ENCODE results near the gene EGFR.
A peak's percentile ranks its signal among the peaks of the same experiment; 100 is the strongest.

Gene EGFR

GRCh38 chr7:55100544-55101327 is 81.9 kb downstream of the EGFR start:
- DNase-seq (ENCODE audit: low read depth, low spot score), result no peak

GRCh38 chr7:55101359-55101758 is 82.5 kb downstream of the EGFR start:
- DNase-seq (ENCODE audit: low read depth, low spot score), result no peak

GRCh38 chr7:55104123-55104522 is 85.3 kb downstream of the EGFR start:
- DNase-seq (ENCODE audit: low read depth, low spot score), result no peak

GRCh38 chr7:55104712-55105433 is 86.1 kb downstream of the EGFR start:
- DNase-seq (ENCODE audit: low read depth, low spot score), result no peak

GRCh38 chr7:55105952-55106351 is 87.1 kb downstream of the EGFR start:
- DNase-seq (ENCODE audit: low read depth, low spot score), result no peak

GRCh38 chr7:55107946-55108345 is 89.1 kb downstream of the EGFR start:
- no peak for DNase-seq (ENCODE audit: low read depth, low spot score)

- no peak for DNase-seq (ENCODE audit: low read depth, low spot score)
Measured at GRCh38 chr7:55108401-55108800, 89.6 kb downstream of the EGFR start.

GRCh38 chr7:55108818-55109217 is 90.0 kb downstream of the EGFR start:
- DNase-seq (ENCODE audit: low read depth, low spot score), result no peak

- DNase-seq (ENCODE audit: low read depth, low spot score), result peak; percentile 33
Measured at GRCh38 chr7:55109404-55110167, 90.8 kb downstream of the EGFR start.

GRCh38 chr7:55110282-55110992 is 91.6 kb downstream of the EGFR start:
- DNase-seq (ENCODE audit: low read depth, low spot score), result no peak

GRCh38 chr7:55110993-55111361 is 92.2 kb downstream of the EGFR start:
- no peak for DNase-seq (ENCODE audit: low read depth, low spot score)

- DNase-seq (ENCODE audit: low read depth, low spot score), result no peak
Measured at GRCh38 chr7:55112056-55112455, 93.2 kb downstream of the EGFR start.

- no peak for DNase-seq (ENCODE audit: low read depth, low spot score)
Measured at GRCh38 chr7:55113760-55114540, 95.1 kb downstream of the EGFR start.

- DNase-seq (ENCODE audit: low read depth, low spot score), result no peak
Measured at GRCh38 chr7:55117286-55117685, 98.5 kb downstream of the EGFR start.

- DNase-seq (ENCODE audit: low read depth, low spot score), result no peak
Measured at GRCh38 chr7:55118426-55118825, 99.6 kb downstream of the EGFR start.

GRCh38 chr7:55119571-55119970 is 100.8 kb downstream of the EGFR start:
- no peak for DNase-seq (ENCODE audit: low read depth, low spot score)

- DNase-seq (ENCODE audit: low read depth, low spot score), result no peak
Measured at GRCh38 chr7:55120074-55120473, 101.3 kb downstream of the EGFR start.

GRCh38 chr7:55120501-55121198 is 101.8 kb downstream of the EGFR start:
- no peak for DNase-seq (ENCODE audit: low read depth, low spot score)

- DNase-seq (ENCODE audit: low read depth, low spot score), result no peak
Measured at GRCh38 chr7:55121249-55121648, 102.4 kb downstream of the EGFR start.

- DNase-seq (ENCODE audit: low read depth, low spot score), result no peak
Measured at GRCh38 chr7:55122263-55122662, 103.4 kb downstream of the EGFR start.
